ENCODE data around the gene MEP1A. TPM values are rescaled to one million over a fixed set of nuclear protein-coding genes. Genes with fewer than 3 reads are reported as not detected.

Gene MEP1A
- total RNA-seq, 2 donors from 2014 or later: not detected

GRCh38 chr6:46748940-46749503 is 44.2 kb upstream of the MEP1A start:
- H3K9me3 ChIP-seq: no peaks in the 10 kb centered on the region
- no peak for ATAC-seq (ENCODE audit: insufficient number of reproducible peaks, low FRiP score, low read depth)
- no peak for DNase-seq (ENCODE audit: low spot score)
- no peaks in the 10 kb centered on the region for H3K27me3 ChIP-seq (replicated peaks; ENCODE audit: insufficient read depth)
- no peak for TF ChIP-seq CTCF (IDR thresholded peaks at IDR 0.05)
- H3K4me1 ChIP-seq (ENCODE audit: control insufficient read depth in 1 of 2, low read depth in 2 of 2): no peaks in the 10 kb centered on the region
- H3K36me3 ChIP-seq: no peaks in the 10 kb centered on the region
- no peak overlapping the region for H3K4me3 ChIP-seq
- H3K27ac ChIP-seq: no peak overlapping the region

GRCh38 chr6:46749731-46750130 is 43.5 kb upstream of the MEP1A start:
- Histone ChIP-seq H3K4me1 (ENCODE audit: control insufficient read depth in 1 of 2, low read depth in 2 of 2) (no peaks in the 10 kb centered on the region), H3K4me3 (no peak overlapping the region), H3K36me3 (no peaks in the 10 kb centered on the region), H3K27me3 (replicated peaks; ENCODE audit: insufficient read depth) (no peaks in the 10 kb centered on the region), H3K9me3 (no peaks in the 10 kb centered on the region), H3K27ac (no peak overlapping the region)
- DNase-seq (ENCODE audit: low spot score) (no peak), ATAC-seq (ENCODE audit: insufficient number of reproducible peaks, low FRiP score, low read depth) (no peak)
- TF ChIP-seq CTCF (IDR thresholded peaks at IDR 0.05): no peak

GRCh38 chr6:46751658-46752057 is 41.5 kb upstream of the MEP1A start:
- TF ChIP-seq CTCF (IDR thresholded peaks at IDR 0.05): no peak
- Histone ChIP-seq H3K9me3 (no peaks in the 10 kb centered on the region), H3K36me3 (no peaks in the 10 kb centered on the region), H3K4me3 (no peak overlapping the region), H3K27me3 (replicated peaks; ENCODE audit: insufficient read depth) (no peaks in the 10 kb centered on the region), H3K27ac (no peak overlapping the region), H3K4me1 (ENCODE audit: control insufficient read depth in 1 of 2, low read depth in 2 of 2) (no peaks in the 10 kb centered on the region)
- ATAC-seq (ENCODE audit: insufficient number of reproducible peaks, low FRiP score, low read depth): no peak
- no peak for DNase-seq (ENCODE audit: low spot score)

- Histone ChIP-seq H3K27ac (no peak overlapping the region), H3K36me3 (no peaks in the 10 kb centered on the region), H3K27me3 (replicated peaks; ENCODE audit: insufficient read depth) (no peaks in the 10 kb centered on the region), H3K4me3 (no peak overlapping the region), H3K4me1 (ENCODE audit: control insufficient read depth in 1 of 2, low read depth in 2 of 2) (no peaks in the 10 kb centered on the region), H3K9me3 (no peaks in the 10 kb centered on the region)
- no peak for ATAC-seq (ENCODE audit: insufficient number of reproducible peaks, low FRiP score, low read depth)
- TF ChIP-seq CTCF (IDR thresholded peaks at IDR 0.05): no peak
- DNase-seq (ENCODE audit: low spot score): no peak
Measured at GRCh38 chr6:46755865-46756264, 37.3 kb upstream of the MEP1A start.

- H3K27ac ChIP-seq: no peak overlapping the region
- H3K36me3 ChIP-seq: no peaks in the 10 kb centered on the region
- no peaks in the 10 kb centered on the region for H3K9me3 ChIP-seq
- ATAC-seq (ENCODE audit: insufficient number of reproducible peaks, low FRiP score, low read depth) (no peak), DNase-seq (ENCODE audit: low spot score) (no peak)
- TF ChIP-seq CTCF (IDR thresholded peaks at IDR 0.05): no peak
- H3K4me3 ChIP-seq: no peak overlapping the region
- H3K27me3 ChIP-seq (replicated peaks; ENCODE audit: insufficient read depth): no peaks in the 10 kb centered on the region
- no peaks in the 10 kb centered on the region for H3K4me1 ChIP-seq (ENCODE audit: control insufficient read depth in 1 of 2, low read depth in 2 of 2)
Measured at GRCh38 chr6:46756469-46757213, 36.5 kb upstream of the MEP1A start.

All from thoracic aorta (tissue), 2 donors.